Measurements from ENCODE around the gene OAF. TPM values are rescaled to one million over a fixed set of nuclear protein-coding genes. Genes with fewer than 3 reads are reported as not detected.

OAF gene
- total and polyA plus RNA-seq, 11 donors = 10.3 to 41.9 (median 19.9) TPM

GRCh38 chr11:120243221-120243620, 32.4 kb downstream of the OAF start:
- no peak overlapping the region for H3K4me3 ChIP-seq
- intact Hi-C loops (cut with DNase I) = no loop called here
- WGBS, 4 donors = 42 to 87% (median 59%) methylated on average over 3 to 4 of the region's 4 CpGs
- no peak overlapping the region for H3K27ac ChIP-seq
- no peaks in the 10 kb centered on the region for H3K36me3 ChIP-seq
- H3K27me3 ChIP-seq = peaks cover 22 to 78% (median 46%) of the 10 kb centered on the region in 9 donors
- H3K4me1 ChIP-seq = peaks cover 0 to 8% (median 0%) of the 10 kb centered on the region in 12 donors
- DNase-seq (no peak), ATAC-seq (no peak)
- no peak for TF ChIP-seq CTCF (IDR thresholded peaks at IDR 0.05)
- TF ChIP-seq POLR2A (IDR thresholded peaks at IDR 0.05) = no peak
- no peaks in the 10 kb centered on the region for H3K9me3 ChIP-seq

- H3K27me3 ChIP-seq = peaks cover 15 to 75% (median 43%) of the 10 kb centered on the region in 9 donors
- no peaks in the 10 kb centered on the region for H3K36me3 ChIP-seq
- ATAC-seq (no peak), DNase-seq (no peak)
- no peaks in the 10 kb centered on the region for H3K9me3 ChIP-seq
- peaks cover 0 to 8% (median 0%) of the 10 kb centered on the region in 12 donors for H3K4me1 ChIP-seq
- H3K4me3 ChIP-seq = no peak overlapping the region
- no peak for TF ChIP-seq CTCF (IDR thresholded peaks at IDR 0.05)
- 69 to 74% (median 73%) methylated on average over 13 of the region's 13 CpGs for WGBS, 4 donors
- intact Hi-C loops (cut with DNase I) = no loop called here
- H3K27ac ChIP-seq = no peak overlapping the region
These were observed 33.9 kb downstream of the OAF start for GRCh38 chr11:120244476-120245365.

- Histone ChIP-seq H3K4me3 (no peak overlapping the region), H3K36me3 (no peaks in the 10 kb centered on the region), H3K27ac (no peak overlapping the region), H3K9me3 (no peaks in the 10 kb centered on the region), H3K4me1 (peaks cover 0 to 8% (median 0%) of the 10 kb centered on the region in 12 donors), H3K27me3 (peaks cover 9 to 74% (median 41%) of the 10 kb centered on the region in 9 donors)
- ATAC-seq = no peak
- TF ChIP-seq CTCF (IDR thresholded peaks at IDR 0.05) (no peak), POLR2A (IDR thresholded peaks at IDR 0.05) (no peak)
- intact Hi-C loops (cut with DNase I) = no loop called here
- 79 to 100% (median 90%) methylated on average over 1 of the region's 1 CpG for WGBS, 4 donors
- DNase-seq = no peak
These were observed 34.6 kb downstream of the OAF start for GRCh38 chr11:120245434-120245833.

GRCh38 chr11:120248551-120249278, 37.9 kb downstream of the OAF start:
- WGBS, 4 donors = 65 to 67% (median 66%) methylated on average over 9 of the region's 9 CpGs
- Histone ChIP-seq H3K4me3 (no peak overlapping the region), H3K36me3 (no peaks in the 10 kb centered on the region), H3K27me3 (peaks cover 0 to 54% (median 16%) of the 10 kb centered on the region in 9 donors), H3K9me3 (no peaks in the 10 kb centered on the region), H3K27ac (no peak overlapping the region), H3K4me1 (peaks cover 0 to 8% (median 0%) of the 10 kb centered on the region in 12 donors)
- DNase-seq (no peak), ATAC-seq (no peak)
- intact Hi-C loops (cut with DNase I) = no loop called here
- TF ChIP-seq POLR2A (IDR thresholded peaks at IDR 0.05) = no peak
- TF ChIP-seq CTCF (IDR thresholded peaks at IDR 0.05) = no peak

Data from heart left ventricle (tissue), 16 donors.